ENCODE data around the gene NRXN2.
"Not testable (repeated sequence)": the region's sequence is repeated elsewhere in the genome, so short reads cannot be mapped to it uniquely, and the experiment has no call there.

The NRXN2 gene

DNA sequence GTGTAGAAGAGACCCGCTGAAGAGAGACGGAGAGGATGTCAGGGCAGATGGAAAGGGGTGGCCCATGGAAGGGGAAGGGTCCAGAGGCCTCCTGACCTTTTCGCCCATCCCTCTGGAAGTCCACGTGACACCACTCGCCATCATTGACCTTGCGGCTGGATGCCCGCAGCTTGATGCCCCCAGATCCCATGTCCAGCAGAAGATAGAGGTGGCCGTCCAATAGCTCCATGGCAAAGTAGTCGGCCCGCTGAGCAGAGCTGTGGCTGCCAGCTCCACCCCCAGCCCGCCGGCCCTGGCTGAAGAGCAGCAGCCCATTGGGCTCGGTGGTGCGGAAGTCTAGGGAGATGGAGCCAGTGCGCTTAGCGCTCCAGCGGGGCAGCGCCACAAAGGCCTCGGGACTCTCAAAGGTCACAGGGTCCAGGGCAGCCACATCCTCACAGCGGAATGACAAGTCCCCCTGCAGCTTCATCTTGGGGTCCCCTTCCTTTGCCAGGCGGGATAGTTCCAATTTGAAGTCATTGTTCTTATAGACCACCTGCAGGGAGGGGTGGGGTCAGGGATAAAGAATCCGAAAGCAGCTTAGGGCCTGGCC lies 55.7 kb downstream of the NRXN2 start:
- DNase-seq, result no peak

DNA sequence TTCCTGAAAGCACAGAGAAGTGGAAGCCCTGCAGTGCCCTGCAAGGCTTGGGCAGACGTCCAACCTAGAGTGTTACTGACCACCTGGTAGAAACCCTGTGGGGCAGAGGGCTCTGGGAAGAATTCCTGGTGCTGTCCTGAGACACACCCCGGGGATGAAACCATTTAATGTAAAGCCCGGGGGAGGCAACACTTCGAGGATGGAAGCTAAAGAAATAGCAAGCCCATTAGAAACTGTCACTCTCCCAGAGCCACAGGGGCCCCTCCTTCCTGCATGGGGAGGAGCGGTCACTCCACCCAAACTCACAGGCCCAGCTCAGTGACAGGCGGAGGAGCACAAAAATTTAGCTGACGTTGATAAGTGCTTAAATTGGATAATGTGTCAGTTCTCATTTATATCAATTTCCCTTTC lies 57.6 kb downstream of the NRXN2 start:
- no peak for DNase-seq

- DNase-seq, result not testable (repeated sequence)
Observed at GRCh38 chr11:64664236-64664870, 58.6 kb downstream of the NRXN2 start.

DNA sequence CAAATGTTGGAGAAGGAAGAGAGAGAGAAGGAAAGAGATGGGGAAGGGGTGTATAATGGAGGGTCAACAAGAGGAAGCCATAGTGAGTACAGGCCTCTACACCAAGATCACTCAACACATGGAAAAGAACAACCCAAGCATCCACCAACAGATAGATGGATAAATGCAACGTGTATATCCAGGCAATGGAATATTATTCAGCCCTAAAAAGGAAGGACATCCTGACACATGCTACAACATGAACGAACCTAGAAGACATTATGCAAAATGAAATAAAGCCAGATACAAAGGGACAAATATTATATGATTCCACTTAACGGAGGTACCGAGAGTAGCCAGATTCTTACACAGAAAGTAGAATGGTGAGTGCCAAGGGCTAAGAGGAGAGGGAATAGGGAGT lies 59.3 kb downstream of the NRXN2 start:
- no peak for DNase-seq

GRCh38 chr11:64661614-64662013 lies 61.4 kb downstream of the NRXN2 start:
- DNase-seq, result no peak

DNA sequence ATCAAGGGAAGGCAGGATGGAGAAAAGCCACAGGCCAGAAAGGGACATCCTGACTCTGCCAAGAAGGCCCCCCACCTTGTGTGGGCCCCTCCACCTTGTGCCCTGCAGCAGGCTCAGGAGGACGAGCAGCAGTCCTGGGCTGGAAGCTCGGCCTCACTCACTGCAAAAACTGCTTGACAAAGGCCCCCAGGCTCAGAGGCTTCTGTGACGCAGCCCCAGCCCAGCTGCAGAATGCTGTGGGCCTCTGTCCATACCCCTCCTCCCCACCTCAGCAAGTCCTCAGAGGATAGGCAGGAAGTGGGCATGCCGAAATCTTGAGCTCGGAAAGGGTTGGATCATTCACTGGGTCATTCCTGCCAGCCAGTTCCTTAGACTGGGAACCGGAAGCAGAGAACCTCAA lies 61.9 kb downstream of the NRXN2 start:
- DNase-seq, result no peak

DNA sequence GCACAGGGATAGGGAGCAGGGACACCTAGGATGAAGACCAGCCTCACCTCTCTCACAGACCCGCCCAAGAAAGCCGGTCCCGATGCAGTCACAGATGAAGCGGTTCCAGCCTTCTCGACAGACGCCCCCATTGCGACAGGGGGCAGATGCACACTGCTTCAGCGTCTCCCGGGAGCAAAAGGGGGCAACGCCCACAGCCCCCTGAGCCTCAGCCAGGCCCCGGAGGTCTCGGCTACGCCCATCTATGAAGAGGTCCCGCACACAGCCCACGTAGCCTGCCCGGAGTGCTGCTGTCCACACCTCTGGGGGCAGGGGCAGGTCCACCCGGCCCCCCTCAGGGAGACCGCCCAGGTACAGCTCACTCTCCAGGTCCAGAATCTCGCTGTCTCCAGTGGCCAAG lies 62.3 kb downstream of the NRXN2 start:
- no peak for DNase-seq

- DNase-seq, result no peak
Observed at GRCh38 chr11:64660205-64660604, 62.8 kb downstream of the NRXN2 start.

GRCh38 chr11:64659417-64660144 lies 63.4 kb downstream of the NRXN2 start:
- no peak for DNase-seq

DNA sequence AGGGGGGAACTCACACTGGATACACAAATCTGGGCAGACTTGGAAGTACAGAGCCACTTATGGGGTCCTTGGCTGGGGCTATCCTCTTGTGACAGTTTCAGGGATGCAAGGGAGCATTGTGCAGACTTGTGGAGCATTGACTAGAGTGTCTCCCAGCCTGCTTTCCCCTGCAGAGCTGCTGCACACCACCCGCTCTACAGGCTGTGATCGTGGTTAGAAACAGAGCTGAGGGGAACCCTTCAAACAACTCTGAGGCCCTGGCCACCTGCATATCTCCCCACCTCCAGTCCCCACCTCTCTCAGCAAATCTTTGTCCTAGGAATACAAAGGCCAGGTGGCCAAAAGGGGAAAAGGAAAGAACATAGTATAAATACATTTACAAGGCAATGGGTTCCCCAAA lies 64.7 kb downstream of the NRXN2 start:
- DNase-seq, result no peak

DNA sequence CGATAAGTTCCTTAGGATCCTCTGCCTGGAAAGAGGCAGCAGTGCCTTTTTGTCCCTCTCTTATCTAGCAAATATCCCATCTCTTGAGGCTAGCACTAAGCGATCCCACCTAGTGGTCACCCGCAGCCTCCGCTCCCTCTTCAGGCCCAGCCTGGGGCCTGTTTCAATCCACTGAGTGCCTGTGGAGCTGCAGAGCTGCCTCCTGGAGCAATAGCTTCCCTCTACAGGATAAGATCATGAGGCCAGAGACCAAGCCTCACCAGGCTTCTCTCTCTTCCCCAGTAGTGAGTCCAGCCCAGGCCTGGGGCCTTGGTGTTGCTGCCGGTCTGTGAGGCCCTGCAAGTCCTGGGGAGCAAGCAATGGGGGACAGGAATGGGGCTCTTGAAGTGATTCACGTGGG lies 66.1 kb downstream of the NRXN2 start:
- DNase-seq, result no peak

- DNase-seq, result no peak
Observed at GRCh38 chr11:64655941-64656601, 66.9 kb downstream of the NRXN2 start.

DNA sequence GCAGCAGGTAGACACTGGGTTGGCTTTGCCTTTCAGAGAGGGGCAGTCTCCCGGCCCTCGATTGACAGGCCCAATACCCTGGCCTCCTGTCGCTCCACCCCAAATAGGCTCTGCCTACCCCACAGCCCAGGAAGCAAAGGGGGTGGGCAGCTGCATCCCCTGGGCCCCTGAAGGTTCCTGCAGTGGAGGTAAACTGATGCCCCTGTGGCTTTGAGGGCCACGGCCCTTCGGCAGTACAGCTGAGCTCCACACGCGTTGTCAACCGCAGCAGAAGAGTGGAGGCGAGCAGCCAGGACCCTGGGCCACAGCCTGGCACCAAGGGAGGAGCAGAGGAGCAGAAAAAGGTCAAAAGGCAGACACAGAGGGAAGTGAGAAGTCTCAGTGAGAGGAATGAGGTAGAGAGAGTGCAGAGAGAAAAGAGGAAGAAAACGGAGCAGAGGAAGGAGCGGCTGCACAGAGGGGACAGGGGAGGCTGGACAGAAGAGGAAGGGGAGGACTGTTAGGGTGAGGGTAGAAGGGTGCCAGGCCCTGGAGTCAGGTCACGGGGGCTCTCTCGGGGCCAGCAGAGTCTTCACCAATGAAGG lies 67.9 kb downstream of the NRXN2 start:
- DNase-seq, result no peak

DNA sequence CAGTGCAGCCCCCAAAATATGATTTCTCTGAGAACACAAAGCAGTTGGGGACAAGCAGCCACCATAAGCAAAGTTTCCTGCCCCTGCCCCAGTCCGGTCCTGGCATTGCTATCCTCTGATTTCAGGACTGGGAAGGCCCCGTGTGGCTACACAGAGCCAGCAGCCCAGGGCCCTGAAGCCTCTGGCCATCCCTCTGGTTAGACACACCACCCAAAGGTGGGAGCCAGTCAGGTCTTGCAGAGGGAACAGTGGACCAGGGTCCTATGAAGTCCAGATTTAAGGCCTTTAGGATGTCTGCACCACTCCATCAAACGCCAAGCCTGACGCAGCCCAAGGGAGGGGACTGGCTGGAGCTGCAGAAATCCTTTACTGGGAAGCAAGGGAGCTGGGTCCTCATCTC lies 68.6 kb downstream of the NRXN2 start:
- no peak for DNase-seq

DNA sequence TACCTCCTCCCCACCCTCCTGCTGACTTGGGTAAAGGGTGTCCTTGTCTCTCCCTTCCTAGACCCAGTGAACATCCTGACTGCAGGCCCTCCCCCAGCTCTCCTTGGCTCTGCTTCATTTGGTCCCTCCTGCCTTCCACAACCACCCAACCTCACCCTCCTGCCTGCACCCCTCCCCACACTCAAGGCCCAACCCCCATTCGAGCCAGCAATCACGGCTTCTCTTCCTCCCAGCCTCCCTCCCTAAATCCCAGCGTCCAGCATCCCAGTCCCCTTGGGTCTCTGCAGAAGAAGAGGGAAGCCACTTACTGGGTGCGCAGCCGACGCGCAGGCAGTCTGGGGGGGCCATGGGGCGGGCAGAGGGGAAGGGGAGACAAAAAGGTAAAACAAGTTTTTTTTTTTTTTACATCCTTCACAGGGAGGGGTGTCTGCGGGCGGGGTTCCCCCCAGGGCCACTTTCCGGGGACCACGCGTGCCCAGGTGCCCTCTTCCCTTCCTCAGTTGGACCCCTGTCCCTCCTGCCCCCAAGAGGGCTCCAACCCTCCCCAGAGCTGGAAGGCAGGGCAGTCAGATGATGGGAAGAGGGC lies 69.5 kb downstream of the NRXN2 start:
- no peak for DNase-seq

DNA sequence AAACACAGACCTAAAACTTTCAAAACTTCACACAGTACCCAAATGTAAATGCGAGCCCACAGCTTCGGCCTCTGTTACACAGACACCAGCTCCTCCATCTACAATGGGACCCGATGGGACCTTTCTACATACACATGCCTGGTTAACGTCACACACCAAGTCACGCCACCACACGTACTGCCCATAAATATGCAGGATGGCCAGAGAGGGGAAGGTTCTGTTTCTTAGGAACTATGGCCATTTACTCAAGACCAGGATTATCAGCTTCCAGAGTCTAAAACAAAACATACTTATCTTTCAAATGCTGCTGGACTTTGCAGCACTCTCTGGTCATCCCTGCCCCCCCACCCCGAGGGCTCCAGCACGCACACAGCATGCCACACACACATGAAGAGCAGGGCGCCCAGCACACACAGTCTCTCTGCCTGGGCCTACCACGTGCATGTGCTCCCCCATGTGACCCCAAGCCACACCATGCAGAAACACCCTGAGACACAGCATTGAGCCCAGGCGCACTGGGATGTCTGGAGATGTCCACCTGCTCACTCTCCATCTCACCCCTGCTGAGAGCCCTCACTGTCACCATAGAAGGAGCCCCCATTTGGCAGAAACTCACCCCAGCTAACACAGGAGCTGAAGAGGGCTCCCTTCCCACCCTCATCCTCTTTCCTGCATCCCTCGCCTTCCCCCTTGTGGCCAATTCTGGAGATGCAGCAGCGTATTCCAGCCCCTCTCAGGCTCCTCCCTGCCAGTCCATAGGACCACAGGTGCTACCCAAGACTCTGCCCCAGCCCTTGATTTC lies 70.2 kb downstream of the NRXN2 start:
- DNase-seq, result peak; percentile 28 to 63

- DNase-seq, result no peak
Observed at GRCh38 chr11:64650923-64651523, 72.0 kb downstream of the NRXN2 start.

- DNase-seq, result no peak
Observed at GRCh38 chr11:64649291-64649697, 73.7 kb downstream of the NRXN2 start.

DNA sequence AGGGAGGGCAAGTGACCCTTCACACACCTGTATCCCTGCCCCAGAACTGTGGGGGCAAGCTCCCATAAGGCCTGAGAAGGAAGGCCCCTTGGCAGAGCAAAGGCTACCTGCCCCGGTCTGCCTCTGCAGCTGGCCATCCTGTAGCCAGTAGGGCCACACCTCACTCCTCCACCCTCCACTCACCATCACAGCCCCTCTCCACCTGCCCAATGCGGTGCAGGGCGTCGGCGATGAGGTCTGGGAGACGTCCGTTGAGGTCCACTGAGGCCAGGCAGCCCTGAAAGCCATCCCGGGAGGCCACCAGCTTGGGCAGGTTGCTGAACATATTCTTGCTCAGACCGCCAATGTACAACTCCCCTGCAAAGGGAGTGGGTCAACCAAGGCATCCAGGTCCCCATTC lies 74.4 kb downstream of the NRXN2 start:
- DNase-seq, result no peak

DNA sequence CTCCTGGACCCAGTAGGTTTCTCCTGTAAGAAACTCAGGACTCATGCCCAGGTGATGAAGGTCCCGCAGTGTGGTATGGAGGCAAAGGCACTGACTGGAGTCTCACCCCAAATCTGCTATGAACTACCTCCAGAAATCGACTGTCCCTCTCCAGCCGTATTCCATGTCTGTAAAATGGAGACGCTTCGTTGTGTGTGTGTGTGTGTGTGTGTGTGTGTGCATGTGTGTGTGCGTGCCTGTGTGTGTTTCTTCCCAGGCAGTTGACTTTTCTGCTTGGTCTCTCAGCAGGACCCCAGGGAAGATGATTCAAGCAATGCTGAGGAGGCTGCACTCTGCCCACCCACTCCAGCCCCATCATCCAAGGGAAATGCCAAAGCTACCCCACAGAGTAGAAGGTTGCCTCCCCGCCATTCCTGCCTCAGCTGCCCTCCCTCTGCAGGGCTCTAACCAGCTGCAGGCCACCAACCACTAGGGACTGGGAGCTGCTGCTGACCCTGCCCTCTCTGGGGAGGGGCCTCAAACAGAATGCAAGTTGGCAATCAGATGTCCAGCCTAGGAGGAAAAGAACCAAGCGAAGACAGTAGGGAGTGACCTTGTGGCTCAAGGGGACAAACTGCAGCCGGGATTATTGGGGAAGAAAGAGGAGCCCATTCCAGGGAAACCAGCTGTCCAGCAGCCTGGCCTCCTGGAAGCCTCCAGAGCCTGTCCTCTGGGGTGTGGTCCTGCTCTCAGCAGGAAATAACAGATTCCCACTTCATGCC lies 75.8 kb downstream of the NRXN2 start:
- no peak for DNase-seq

All from NCI-H187 (cell line).